Dendritic cell treated with granulocyte-macrophage colony-stimulating factor and Interleukin-4, amounts not matched to agents 40 ng/mL and 50 ng/mL, for 4 days (primary cell): Measurements from ENCODE around the gene ZNF326.
"Not testable (repeated sequence)": the region's sequence is repeated elsewhere in the genome, so short reads cannot be mapped to it uniquely, and the experiment has no call there.

ENCODE experiments used
- H3K27ac Mint-ChIP-seq: one replicate; pipeline ENCODE4 v1.8.0; 2022; ENCODE audit warnings: mild to moderate bottlenecking, mixed read lengths
- H3K27me3 Mint-ChIP-seq: one replicate; pipeline ENCODE4 v1.8.0; 2022; ENCODE audit warnings: mild to moderate bottlenecking, mixed read lengths
- H3K36me3 Mint-ChIP-seq: one replicate; pipeline ENCODE4 v1.8.0; 2022; ENCODE audit warnings: low read depth, mixed read lengths
- H3K4me1 Mint-ChIP-seq: one replicate; pipeline ENCODE4 v1.8.0; 2022; ENCODE audit warnings: low read depth, mixed read lengths
- H3K4me3 Mint-ChIP-seq: one replicate; pipeline ENCODE4 v1.8.0; 2022; ENCODE audit warnings: mild to moderate bottlenecking, moderate library complexity, mixed read lengths
- H3K9me3 Mint-ChIP-seq: one replicate; pipeline ENCODE4 v1.8.0; 2022; ENCODE audit warnings: mixed read lengths
- intact Hi-C: fragments of 100-400 bp; cut with micrococcal nuclease; formaldehyde crosslinking; loops from one replicate; pipeline ENCODE4 v1.15.0; 2022

The ZNF326 gene

DNA sequence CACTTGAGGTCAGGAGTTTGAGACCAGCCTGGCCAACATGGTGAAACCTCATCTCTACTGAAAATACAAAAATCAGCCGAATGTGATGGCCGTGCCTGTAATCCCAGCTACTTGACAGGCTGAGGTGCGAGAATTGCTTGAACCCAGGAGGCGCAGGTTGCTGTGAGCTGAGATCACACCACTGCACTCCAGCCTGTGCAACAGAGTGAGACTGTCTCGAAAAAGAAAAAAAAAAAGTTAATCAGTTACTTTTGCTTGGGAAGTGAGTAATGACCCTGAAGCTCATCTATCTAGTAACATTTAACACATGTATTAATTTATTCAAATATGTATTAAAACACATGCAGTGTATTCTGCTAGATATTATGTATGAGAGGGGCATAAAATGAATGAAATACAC is 49.4 kb downstream of the ZNF326 start:
- H3K9me3 Mint-ChIP-seq, result no peaks in the 10 kb centered on the region
- H3K4me3 Mint-ChIP-seq, result no peak overlapping the region

DNA sequence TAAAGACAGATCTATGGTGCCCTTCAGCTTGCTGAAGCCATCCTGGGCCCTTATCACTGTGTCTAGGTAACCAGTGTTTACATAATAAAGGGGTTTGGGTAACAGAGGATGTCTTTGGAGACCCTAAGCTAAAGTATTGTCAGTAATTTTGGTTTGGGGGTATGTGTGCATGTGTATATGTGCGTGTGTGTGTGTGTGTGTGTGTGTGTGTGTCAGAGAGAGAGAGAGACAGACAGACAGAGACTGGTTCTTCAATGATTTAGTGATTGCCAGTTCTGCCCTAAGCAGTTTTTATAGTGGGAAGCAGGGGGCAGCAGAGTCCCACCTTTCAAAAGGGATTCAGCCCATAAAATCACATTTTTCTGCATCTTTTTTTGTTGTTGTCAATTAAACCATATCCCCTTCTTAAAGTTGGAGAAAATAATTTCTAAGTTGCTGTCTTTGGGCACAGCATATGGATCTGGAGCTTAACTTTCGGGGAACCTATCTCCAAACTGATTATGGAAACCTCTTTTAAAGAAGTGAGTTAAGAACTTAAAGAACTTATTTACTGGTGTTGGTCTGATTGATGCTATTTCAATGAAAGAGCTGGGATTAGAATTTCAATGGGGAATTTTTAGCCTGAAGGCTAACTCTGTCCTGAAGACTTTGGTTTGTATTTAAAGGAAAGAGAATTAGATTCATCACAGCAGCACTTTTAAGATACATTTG is 51.1 kb downstream of the ZNF326 start:
- intact Hi-C loops, result no loop called here
- no peaks in the 10 kb centered on the region for H3K4me1 Mint-ChIP-seq
- H3K36me3 Mint-ChIP-seq, result no peaks in the 10 kb centered on the region
- no peaks in the 10 kb centered on the region for H3K9me3 Mint-ChIP-seq
- H3K27ac Mint-ChIP-seq, result no peak overlapping the region
- no peaks in the 10 kb centered on the region for H3K27me3 Mint-ChIP-seq
- H3K4me3 Mint-ChIP-seq, result no peak overlapping the region

More for the DNA sequence above, 49.4 kb downstream of the ZNF326 start:
- no peaks in the 10 kb centered on the region for H3K27me3 Mint-ChIP-seq
- no peaks in the 10 kb centered on the region for H3K36me3 Mint-ChIP-seq
- H3K27ac Mint-ChIP-seq, result no peak overlapping the region
- H3K4me1 Mint-ChIP-seq, result no peaks in the 10 kb centered on the region
- intact Hi-C loops, result no loop called here

DNA sequence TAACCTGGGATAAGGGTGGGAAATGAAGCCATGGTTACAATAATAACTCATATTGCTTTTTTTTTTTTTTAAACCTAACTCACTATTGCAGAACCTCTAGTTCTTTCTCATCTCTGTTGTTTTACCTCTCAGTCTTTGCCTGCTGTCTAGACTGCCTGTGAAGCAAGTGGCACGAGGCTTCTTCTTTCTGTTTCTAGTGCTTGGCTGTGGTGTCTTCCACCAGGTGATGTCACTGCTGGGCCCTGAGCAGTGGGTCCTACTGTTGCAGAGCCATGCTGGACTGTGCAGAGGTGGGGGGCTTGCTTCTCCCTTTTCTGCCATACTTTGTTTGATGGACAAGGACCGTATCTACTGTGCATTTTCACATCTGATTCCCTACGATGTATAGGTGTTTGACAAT is 51.7 kb downstream of the ZNF326 start:
- intact Hi-C loops, result no loop called here
- H3K4me3 Mint-ChIP-seq, result no peak overlapping the region
- no peak overlapping the region for H3K27ac Mint-ChIP-seq
- H3K36me3 Mint-ChIP-seq, result no peaks in the 10 kb centered on the region
- H3K4me1 Mint-ChIP-seq, result no peaks in the 10 kb centered on the region
- H3K9me3 Mint-ChIP-seq, result no peaks in the 10 kb centered on the region
- no peaks in the 10 kb centered on the region for H3K27me3 Mint-ChIP-seq

DNA sequence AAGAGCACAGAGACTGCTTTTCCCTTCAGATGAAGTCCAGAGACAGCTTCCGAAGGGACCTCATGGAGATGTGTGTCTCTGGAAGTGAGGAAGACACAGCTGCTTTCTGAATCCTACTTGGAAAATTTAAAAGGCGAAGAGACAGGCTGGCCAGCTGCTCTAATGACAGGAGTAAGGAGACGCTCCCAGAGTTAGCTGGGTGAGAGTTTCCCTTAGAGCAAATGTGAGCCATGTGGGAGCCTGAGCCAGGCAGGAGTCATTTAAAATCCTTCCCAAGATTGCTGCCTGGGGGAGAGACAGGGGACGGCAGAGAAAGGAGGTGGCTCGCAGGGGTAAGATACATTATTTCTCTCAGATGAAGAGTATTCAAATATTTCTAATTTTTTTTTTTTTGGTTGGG is 53.1 kb downstream of the ZNF326 start:
- H3K27ac Mint-ChIP-seq, result no peak overlapping the region
- intact Hi-C loops, result no loop called here

DNA sequence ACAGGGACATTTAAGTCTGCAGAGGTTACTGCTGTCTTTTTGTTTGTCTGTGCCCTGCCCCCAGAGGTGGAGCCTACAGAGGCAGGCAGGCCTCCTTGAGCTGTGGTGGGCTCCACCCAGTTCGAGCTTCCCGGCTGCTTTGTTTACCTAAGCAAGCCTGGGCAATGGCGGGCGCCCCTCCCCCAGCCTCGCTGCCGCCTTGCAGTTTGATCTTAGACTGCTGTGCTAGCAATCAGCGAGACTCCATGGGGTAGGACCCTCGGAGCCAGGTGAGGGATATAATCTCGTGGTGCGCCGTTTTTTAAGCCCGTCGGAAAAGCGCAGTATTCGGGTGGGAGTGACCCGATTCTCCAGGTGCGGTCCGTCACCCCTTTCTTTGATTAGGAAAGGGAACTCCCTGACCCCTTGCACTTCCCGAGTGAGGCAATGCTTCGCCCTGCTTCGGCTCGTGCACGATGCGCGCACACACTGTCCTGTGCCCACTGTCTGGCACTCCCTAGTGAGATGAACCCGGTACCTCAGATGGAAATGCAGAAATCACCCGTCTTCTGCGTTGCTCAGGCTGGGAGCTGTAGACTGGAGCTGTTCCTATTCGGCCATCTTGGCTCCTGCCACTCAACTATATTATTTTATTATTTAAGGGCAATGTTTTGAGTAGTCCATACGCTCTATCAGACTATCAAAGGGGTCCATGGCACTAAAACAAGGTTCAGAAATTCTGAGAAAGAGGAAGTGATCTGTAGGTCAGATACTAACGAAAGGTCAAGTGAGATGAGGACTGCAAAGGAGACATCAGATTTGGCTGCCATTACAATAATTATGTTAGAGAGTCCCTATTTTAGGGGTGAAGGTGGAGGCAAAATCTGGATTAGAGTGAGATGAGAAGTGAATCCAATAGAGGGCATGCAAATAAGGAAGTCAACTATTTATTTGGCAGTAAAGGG is 68.1 kb downstream of the ZNF326 start:
- intact Hi-C loops, H3K27ac Mint-ChIP-seq, H3K27me3 Mint-ChIP-seq, H3K9me3 Mint-ChIP-seq, H3K4me1 Mint-ChIP-seq, H3K4me3 Mint-ChIP-seq, H3K36me3 Mint-ChIP-seq: not testable (repeated sequence)

More for the DNA sequence above, 53.1 kb downstream of the ZNF326 start:
- Mint-ChIP-seq H3K27me3 (no peaks in the 10 kb centered on the region), H3K4me3 (no peak overlapping the region), H3K9me3 (no peaks in the 10 kb centered on the region), H3K4me1 (no peaks in the 10 kb centered on the region), H3K36me3 (no peaks in the 10 kb centered on the region)

DNA sequence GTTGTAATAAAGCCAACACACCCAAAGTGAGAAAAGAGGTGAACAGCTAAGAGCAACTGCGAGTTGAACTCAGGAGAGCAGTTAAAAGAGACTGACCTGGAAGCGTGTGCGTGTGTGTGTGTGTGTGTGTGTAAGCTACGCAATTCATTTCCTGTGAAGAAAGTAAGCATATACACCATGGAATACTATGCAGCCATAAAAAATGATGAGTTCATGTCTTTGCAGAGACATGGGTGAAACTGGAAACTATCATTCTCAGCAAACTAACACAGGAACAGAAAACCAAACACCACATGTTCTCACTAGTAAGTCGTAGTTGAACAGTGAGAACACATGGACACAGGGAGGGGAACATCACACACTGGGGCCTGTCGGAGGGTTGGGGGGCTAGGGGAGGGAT is 69.2 kb downstream of the ZNF326 start:
- intact Hi-C loops, H3K4me1 Mint-ChIP-seq, H3K27ac Mint-ChIP-seq, H3K9me3 Mint-ChIP-seq, H3K36me3 Mint-ChIP-seq, H3K4me3 Mint-ChIP-seq, H3K27me3 Mint-ChIP-seq: not testable (repeated sequence)

DNA sequence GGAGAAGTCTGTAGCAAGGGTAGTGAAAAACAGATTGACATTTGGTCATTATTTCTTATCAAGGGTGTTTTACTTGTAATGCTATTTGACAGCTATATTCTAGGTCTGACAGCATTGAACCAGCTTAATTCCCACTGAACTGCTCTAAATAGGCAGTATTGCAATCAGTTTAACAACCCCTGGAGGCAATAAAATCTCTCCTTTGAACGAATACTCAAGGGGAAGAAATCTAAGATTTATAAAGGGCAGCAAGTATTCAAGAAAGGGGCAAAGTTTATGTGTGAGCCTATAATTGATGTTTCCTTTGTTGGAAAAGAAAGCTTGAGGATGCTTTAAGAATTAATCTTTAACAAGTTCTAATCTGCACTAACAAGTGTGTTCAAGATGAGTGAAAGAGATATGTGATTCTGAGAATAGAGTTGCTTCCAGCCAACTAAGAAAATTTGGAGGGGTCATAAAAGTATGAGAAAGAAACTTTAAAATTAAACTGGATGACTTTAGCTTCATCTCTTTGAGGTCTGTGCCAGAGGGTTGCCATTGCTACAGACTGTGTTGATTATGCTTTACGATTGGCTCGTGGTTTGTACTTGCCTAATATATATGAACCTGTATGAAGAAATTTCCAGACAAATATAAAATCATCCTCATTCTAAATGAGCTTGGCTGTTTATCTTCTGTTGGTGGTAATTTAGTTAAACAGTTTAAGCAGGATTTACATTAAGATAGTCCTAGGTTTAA is 72.5 kb downstream of the ZNF326 start:
- H3K36me3 Mint-ChIP-seq, result no peaks in the 10 kb centered on the region
- peaks cover 9% of the 10 kb centered on the region for H3K9me3 Mint-ChIP-seq
- no peaks in the 10 kb centered on the region for H3K4me1 Mint-ChIP-seq
- H3K27ac Mint-ChIP-seq, result no peak overlapping the region
- H3K27me3 Mint-ChIP-seq, result peaks cover 10% of the 10 kb centered on the region
- intact Hi-C loops, result no loop called here
- H3K4me3 Mint-ChIP-seq, result no peak overlapping the region

DNA sequence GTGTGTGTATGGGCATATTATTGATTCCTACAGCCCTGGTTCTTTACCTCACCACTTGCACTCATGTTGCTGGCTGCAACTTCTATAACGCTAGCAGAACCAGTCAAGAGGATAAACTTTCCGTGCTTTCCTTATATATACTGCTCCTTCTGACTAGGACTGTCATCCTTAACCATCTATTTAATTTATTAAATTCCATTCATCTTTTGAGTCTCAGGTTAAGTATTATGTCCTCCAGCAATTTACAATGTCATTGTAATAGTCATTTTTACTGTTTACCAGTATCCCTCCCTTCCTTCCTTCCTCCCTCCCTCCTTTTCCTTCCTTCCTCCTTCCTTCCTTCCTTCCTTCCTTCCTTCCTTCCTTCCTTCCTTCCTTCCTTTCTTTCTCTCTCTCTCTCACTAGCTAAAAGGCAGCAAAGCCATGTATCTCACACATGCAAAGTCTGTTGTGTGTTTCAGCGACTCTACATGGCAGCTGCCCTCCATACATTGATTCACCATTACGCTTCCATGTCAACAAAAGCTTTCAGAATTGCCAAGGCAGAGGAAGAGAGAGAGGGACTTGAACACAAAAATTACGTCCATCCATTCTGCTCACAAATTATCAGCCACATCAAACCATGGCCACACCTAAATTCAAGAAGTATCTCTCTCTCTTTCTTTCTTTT is 73.8 kb downstream of the ZNF326 start:
- no peaks in the 10 kb centered on the region for H3K4me1 Mint-ChIP-seq
- no peak overlapping the region for H3K4me3 Mint-ChIP-seq
- H3K9me3 Mint-ChIP-seq, result peaks cover 3% of the 10 kb centered on the region
- no peaks in the 10 kb centered on the region for H3K36me3 Mint-ChIP-seq
- H3K27ac Mint-ChIP-seq, result no peak overlapping the region
- intact Hi-C loops, result no loop called here
- peaks cover 11% of the 10 kb centered on the region for H3K27me3 Mint-ChIP-seq

DNA sequence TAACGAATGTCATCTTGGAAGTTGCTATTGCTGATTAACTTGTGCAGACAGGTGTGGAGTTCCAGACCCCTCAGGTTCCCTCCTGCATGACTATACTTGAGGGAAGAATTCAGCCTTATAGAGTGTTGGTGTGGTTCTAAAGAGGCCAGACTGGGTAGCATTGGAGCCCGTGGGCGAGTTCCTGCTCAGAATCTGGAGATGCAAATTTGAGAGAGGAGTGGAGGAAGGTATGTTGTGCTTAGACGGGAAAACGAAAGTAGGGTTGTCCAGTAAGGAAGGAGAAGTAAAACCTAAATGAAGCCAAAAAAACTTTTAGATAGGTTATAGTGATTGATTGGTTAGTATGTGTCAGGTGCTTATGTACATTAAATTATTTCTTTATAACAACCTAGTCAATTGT is 79.2 kb downstream of the ZNF326 start:
- intact Hi-C loops, result no loop called here
- Mint-ChIP-seq H3K27me3 (peaks cover 6% of the 10 kb centered on the region), H3K4me1 (peaks cover 5% of the 10 kb centered on the region), H3K4me3 (no peak overlapping the region), H3K27ac (no peak overlapping the region), H3K9me3 (no peaks in the 10 kb centered on the region), H3K36me3 (no peaks in the 10 kb centered on the region)

DNA sequence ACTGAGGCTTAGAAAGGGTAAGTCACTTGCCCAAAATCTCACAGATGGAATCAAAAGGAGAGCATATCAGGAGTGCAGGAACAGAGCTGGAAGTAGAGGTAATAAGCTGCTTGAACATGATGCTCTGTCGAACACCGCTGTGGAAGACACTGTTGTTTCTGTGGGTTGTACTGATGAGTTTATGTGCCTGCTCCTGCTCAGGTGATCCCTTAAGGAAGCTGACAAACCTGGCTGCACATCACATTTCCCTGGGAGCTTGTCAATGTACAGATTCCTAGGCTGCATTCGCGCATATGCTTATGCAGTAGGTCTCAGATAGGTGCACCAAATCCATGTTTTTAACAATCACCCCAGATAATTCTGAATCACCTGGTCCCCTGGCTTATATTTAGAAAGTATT is 79.7 kb downstream of the ZNF326 start:
- no peaks in the 10 kb centered on the region for H3K36me3 Mint-ChIP-seq
- peaks cover 5% of the 10 kb centered on the region for H3K4me1 Mint-ChIP-seq
- H3K4me3 Mint-ChIP-seq, result no peak overlapping the region
- H3K27ac Mint-ChIP-seq, result no peak overlapping the region
- intact Hi-C loops, result no loop called here
- H3K27me3 Mint-ChIP-seq, result peaks cover 6% of the 10 kb centered on the region
- H3K9me3 Mint-ChIP-seq, result no peaks in the 10 kb centered on the region

DNA sequence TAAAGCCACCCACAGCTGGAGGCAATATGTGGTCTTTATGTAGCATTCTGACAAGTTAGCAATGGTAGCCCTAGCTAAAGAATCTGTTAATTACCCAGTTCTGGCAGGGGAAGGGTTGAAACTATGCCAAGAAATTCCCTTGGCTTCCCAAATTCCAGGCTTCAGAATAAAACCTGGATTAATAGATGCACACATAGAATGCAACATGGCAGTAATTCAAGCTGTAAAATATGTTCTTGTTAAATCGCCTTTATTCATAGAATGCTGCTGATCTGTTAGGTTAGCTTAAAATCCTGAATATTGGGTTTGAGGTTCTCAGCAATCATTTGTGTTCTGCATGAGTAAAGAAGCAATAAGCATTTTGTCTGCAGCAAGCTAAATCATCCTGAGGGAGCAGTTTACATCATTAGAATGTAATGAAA is 80.1 kb downstream of the ZNF326 start:
- Mint-ChIP-seq H3K36me3 (no peaks in the 10 kb centered on the region), H3K27ac (no peak overlapping the region), H3K4me3 (no peak overlapping the region), H3K4me1 (peaks cover 5% of the 10 kb centered on the region), H3K9me3 (no peaks in the 10 kb centered on the region), H3K27me3 (peaks cover 6% of the 10 kb centered on the region)
- intact Hi-C loops, result no loop called here

DNA sequence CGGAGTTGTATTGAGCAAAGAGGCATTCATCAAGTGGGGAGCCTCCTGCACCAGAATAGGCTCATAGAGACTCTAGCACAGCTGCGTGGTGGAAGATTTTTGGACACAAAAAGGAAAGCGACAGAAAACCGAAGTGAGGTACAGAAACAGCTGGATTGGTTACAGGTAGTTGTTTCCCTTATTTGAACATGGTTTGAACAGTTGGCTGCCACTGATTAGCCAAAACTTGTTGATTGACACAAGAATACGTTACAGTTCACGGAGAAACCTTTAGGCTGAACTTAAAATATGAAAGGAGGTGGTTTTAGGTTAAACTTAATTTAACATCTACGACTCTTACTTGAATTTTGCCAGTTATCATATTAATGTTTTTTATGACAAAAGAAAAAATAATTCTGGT is 89.1 kb downstream of the ZNF326 start:
- H3K4me3 Mint-ChIP-seq, result no peak overlapping the region
- H3K27me3 Mint-ChIP-seq, result peaks cover 1% of the 10 kb centered on the region
- H3K36me3 Mint-ChIP-seq, result no peaks in the 10 kb centered on the region
- intact Hi-C loops, result no loop called here
- H3K27ac Mint-ChIP-seq, result no peak overlapping the region
- H3K4me1 Mint-ChIP-seq, result no peaks in the 10 kb centered on the region
- H3K9me3 Mint-ChIP-seq, result no peaks in the 10 kb centered on the region
